Peyer's patch (tissue), 4 donors: ENCODE measurements around the gene FAIM2. TPM values are rescaled to one million over a fixed set of nuclear protein-coding genes. Genes with fewer than 3 reads are reported as not detected.
"Not testable (repeated sequence)": the region's sequence is repeated elsewhere in the genome, so short reads cannot be mapped to it uniquely, and the experiment has no call there.

Experiments
- DNase-seq, 3 donors: peaks; one replicate each; pipeline ENCODE4 v3.0.0-alpha.2; 2017 to 2019
- H3K27ac ChIP-seq, 4 donors: fragments of 200-600 bp; sonication (generic); one replicate each; pipeline ENCODE4 v1.5.1; 2016 to 2019
- H3K27me3 ChIP-seq, 2 donors: fragments of 200-600 bp; sonication (generic); one replicate each; pipeline ENCODE4 v1.5.1; 2019
- H3K36me3 ChIP-seq, 3 donors: fragments of 200-600 bp; sonication (generic); one replicate each; pipeline ENCODE4 v1.5.1; 2016 to 2019
- H3K4me1 ChIP-seq, 4 donors: fragments of 200-600 bp; sonication (generic); one replicate each; pipeline ENCODE4 v1.5.1; 2016 to 2019
- H3K4me3 ChIP-seq, 4 donors: fragments of 200-600 bp; sonication (generic); 1 replicate in 3 of 4; 2 replicates in 1 of 4; pipeline ENCODE4 v1.5.1; 2016 to 2019; ENCODE audit warnings: mild to moderate bottlenecking in 1 of 4
- H3K9me3 ChIP-seq, 4 donors: fragments of 200-600 bp; sonication (generic); one replicate each; pipeline ENCODE4 v1.5.1; 2016 to 2019; ENCODE audit warnings: mild to moderate bottlenecking in 1 of 4
- POLR2A ChIP-seq, 2 donors: fragments of 450-650 bp; IDR thresholded peaks; one replicate each; pipeline ENCODE4 v1.5.1; 2017; ENCODE audit warnings: antibody characterized with exemption in 2 of 2, mild to moderate bottlenecking in 2 of 2, moderate library complexity in 2 of 2
- total RNA-seq, 4 donors: library from RNA; depleted of rRNA; stranded (reverse); fragments of >200 nt; gene quantifications; one replicate each; pipeline ENCODE4 v1.1.0, GENCODE V29; 2016
- TF ChIP-seq, protein P1 (sequence below), 6 experiments: fragments of 450-650 bp in 4 of 6; fragments of 200-600 bp in 2 of 6; sonication (generic) in 1 of 6; IDR thresholded peaks; one replicate each; pipeline ENCODE4 v1.5.1; 2017 to 2019; ENCODE audit warnings: antibody characterized with exemption in 6 of 6, mild to moderate bottlenecking in 3 of 6, moderate library complexity in 1 of 6

Gene FAIM2
- total RNA-seq, 4 donors from 2014 or later = 0.83 to 4.7 (median 2.9) TPM

DNA sequence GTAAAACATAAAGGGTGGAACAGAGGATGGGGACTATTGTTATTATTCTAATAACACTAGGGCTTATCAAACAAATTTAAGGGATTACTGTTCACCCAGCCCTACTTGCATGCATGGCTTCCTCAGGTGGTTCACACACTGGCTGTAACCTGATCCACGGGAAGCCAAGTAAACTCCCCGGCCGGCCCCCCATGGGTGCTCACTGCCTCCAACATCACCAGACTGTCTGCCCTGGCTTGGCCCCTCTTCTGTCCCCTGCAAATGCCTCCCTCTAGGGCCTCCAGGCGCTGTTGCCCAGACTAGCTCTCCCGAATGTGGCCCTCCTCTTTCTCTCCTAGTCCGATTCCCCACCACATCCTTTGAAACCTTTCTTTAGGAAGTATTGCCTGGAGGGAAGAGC, 18.6 kb downstream of the FAIM2 start:
- Histone ChIP-seq H3K27ac (no peak overlapping the region), H3K4me1 (no peaks in the 10 kb centered on the region), H3K27me3 (no peaks in the 10 kb centered on the region), H3K9me3 (no peaks in the 10 kb centered on the region), H3K4me3 (no peak overlapping the region), H3K36me3 (no peaks in the 10 kb centered on the region)
- TF ChIP-seq, protein P1, sequence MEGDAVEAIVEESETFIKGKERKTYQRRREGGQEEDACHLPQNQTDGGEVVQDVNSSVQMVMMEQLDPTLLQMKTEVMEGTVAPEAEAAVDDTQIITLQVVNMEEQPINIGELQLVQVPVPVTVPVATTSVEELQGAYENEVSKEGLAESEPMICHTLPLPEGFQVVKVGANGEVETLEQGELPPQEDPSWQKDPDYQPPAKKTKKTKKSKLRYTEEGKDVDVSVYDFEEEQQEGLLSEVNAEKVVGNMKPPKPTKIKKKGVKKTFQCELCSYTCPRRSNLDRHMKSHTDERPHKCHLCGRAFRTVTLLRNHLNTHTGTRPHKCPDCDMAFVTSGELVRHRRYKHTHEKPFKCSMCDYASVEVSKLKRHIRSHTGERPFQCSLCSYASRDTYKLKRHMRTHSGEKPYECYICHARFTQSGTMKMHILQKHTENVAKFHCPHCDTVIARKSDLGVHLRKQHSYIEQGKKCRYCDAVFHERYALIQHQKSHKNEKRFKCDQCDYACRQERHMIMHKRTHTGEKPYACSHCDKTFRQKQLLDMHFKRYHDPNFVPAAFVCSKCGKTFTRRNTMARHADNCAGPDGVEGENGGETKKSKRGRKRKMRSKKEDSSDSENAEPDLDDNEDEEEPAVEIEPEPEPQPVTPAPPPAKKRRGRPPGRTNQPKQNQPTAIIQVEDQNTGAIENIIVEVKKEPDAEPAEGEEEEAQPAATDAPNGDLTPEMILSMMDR (IDR thresholded peaks at IDR 0.05) = no peak
- TF ChIP-seq POLR2A (IDR thresholded peaks at IDR 0.05) = no peak
- no peak for DNase-seq

DNA sequence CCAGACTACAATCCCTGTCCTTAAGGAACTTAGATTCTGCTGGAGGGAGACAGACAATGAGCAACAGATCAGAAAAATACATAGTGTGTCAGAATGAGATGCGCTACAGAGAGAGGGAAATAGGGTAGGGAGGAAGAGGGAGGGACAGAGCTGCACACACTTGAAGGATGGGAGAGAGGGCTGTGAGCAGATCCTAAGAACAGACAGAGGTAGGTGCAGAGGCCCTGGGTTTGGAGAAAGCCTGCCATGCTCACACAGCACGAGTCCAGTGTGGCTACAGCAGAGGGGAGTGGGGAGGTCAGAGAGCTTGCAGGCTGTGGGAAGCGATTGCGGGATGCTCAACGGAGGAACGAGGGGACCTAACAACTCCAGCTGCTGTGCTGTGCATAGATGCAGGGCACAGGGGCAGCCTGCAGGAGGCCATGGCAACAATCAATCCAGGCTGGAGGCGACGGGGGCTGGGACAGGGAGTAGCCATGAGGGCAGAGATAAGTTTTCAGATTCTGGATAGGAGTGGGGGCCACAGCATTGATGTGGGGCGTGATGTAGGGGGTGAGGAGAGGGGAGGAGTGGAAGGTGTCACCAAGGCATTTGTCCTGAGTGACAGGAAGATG, 20.7 kb downstream of the FAIM2 start:
- TF ChIP-seq, protein P1 (IDR thresholded peaks at IDR 0.05) = no peak
- TF ChIP-seq POLR2A (IDR thresholded peaks at IDR 0.05) = no peak
- Histone ChIP-seq H3K36me3 (no peaks in the 10 kb centered on the region), H3K4me3 (no peak overlapping the region), H3K9me3 (no peaks in the 10 kb centered on the region), H3K27ac (no peak overlapping the region), H3K27me3 (no peaks in the 10 kb centered on the region), H3K4me1 (no peaks in the 10 kb centered on the region)
- DNase-seq = no peak

DNA sequence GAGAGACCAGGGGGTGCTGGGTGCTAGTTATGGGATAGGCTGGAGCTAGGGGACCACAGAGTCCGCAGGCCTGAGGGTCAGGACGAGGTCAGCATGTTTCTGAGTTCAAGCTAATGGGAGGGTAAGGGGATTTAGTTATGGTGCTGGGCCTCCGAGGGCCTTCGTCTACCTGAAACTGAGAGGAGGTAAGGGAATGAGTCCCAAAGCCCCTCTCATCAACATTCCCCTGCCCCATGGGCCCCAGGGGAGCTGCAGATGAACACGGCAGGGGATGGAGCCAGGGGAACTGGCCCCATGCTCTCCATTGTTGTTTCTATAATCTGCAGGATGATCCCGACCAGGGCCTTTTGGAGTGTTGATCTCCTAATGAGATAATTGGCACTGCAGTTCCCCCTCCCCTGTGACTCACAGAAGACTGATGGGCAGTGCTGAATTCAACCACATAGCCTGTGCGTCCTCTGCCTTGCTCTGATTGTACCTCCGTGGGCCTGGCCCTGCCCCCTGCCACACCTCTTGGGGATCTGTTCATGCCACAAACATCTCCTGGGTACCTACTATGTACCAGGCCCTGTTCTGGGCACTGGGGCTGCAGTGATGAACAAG, 21.4 kb downstream of the FAIM2 start:
- DNase-seq = no peak
- H3K27ac ChIP-seq = no peak overlapping the region
- H3K4me3 ChIP-seq = no peak overlapping the region
- no peaks in the 10 kb centered on the region for H3K9me3 ChIP-seq
- H3K27me3 ChIP-seq = no peaks in the 10 kb centered on the region
- TF ChIP-seq POLR2A (IDR thresholded peaks at IDR 0.05) = no peak
- TF ChIP-seq, protein P1 (IDR thresholded peaks at IDR 0.05) = no peak
- H3K36me3 ChIP-seq = no peaks in the 10 kb centered on the region
- no peaks in the 10 kb centered on the region for H3K4me1 ChIP-seq

DNA sequence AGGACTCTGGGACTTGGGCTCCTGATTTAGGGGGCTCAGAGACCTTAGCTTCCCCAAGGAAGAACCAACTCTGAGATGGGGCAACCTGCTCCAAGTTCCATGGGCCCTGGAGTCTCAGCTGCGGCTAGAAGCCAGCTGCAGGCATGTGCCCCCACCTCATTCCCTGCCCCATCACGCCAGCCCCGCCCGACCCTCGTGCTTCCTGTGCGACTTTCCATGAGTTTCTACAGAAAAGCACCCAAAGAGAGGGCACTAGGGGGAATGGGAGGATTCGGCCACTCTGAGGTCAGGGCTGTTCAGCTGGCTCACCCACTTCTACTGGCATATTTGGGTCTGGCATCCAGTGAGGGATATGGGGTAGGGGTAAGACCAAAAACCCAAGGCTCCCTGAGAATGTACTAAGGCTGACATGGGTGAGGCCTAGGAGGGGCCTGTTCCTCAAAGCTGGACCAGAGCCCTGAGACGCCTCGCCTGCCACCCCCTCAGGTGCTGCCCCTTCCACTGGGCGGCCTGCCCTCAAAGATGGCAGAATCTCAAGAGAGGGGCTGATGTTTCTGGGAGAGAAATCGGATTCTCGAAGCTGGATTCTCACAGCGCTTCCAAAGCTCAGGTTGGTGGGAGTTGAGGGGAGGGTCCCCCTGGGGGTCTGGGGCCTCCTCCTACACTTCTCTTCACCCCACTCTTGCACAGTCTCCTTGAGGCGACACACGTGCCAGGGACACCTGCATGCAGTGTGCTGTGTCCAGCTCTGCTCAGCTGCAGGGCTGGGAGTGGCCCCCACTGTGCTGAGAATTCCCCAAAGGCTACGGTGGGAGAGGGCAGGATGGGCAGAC, 22.1 kb downstream of the FAIM2 start:
- H3K27me3 ChIP-seq = no peaks in the 10 kb centered on the region
- DNase-seq = no peak

DNA sequence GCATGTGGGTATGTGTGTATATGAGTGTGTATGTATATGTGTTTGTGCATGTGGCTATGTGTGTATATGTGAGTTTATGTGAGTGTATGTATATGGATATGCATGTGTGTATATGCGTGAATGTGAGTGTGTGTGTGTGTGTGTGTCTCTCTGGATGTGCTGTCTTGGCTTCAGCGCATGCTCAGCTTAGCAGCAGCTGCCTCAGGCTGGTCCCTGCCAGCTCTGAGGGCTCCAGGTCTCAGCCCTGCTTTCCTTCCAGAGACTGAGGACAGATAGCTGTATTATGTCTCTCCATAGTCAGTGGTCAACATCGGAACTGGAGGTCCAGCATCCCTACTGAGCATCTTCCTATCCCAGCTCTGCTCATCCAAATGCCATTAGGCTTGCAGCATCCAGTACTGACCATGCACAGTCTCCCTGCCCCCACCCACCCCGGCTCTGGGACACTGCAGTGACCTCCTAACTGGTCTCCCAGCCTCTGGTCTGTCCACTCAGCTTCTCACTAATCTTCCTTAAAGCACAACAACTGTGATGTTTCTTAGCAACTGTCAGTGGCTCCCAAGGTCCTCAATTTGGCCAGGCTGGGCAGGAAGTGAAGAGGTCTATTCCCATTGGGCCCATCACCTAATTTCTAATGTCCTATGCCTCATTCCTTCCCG, 22.8 kb downstream of the FAIM2 start:
- DNase-seq = no peak
- H3K9me3 ChIP-seq = no peaks in the 10 kb centered on the region
- H3K27ac ChIP-seq = no peak overlapping the region
- no peaks in the 10 kb centered on the region for H3K27me3 ChIP-seq
- H3K4me1 ChIP-seq = no peaks in the 10 kb centered on the region
- no peak overlapping the region for H3K4me3 ChIP-seq
- no peak for TF ChIP-seq POLR2A (IDR thresholded peaks at IDR 0.05)
- TF ChIP-seq, protein P1 (IDR thresholded peaks at IDR 0.05) = no peak
- H3K36me3 ChIP-seq = no peaks in the 10 kb centered on the region

More for the DNA sequence above, 22.1 kb downstream of the FAIM2 start:
- H3K9me3 ChIP-seq = no peaks in the 10 kb centered on the region
- no peak overlapping the region for H3K27ac ChIP-seq
- H3K4me3 ChIP-seq = no peak overlapping the region
- H3K4me1 ChIP-seq = no peaks in the 10 kb centered on the region
- TF ChIP-seq, protein P1 (IDR thresholded peaks at IDR 0.05) = no peak
- no peak for TF ChIP-seq POLR2A (IDR thresholded peaks at IDR 0.05)
- H3K36me3 ChIP-seq = no peaks in the 10 kb centered on the region

DNA sequence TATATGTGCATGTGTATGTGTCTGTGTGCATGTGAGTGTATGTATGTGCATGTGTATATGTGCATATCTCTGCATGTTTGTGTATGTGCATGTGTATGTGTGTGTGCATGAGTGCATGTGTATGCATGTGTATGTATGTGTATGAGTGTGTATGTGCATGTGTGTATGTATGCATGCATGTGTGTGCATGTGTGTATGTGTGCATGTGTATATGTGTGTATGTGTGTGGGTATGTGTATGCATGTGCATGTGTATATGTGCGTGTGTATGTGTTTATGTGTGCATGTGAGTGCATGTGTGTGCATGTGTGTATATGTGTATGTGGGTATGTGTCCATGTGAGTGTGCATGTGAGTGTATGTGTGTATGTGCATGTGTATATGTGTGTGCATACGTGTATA, 24.6 kb downstream of the FAIM2 start:
- DNase-seq, H3K27me3 ChIP-seq, H3K4me3 ChIP-seq, H3K36me3 ChIP-seq, H3K4me1 ChIP-seq, H3K27ac ChIP-seq, H3K9me3 ChIP-seq: not testable (repeated sequence)
